HG02840 (cell line): ENCODE data around the gene CS.

Experiments
- ATAC-seq: cut with Tn5 transposase; IDR thresholded peaks from one replicate; pipeline ENCODE4 v1.9.1; 2021; ENCODE audit warnings: mild to moderate bottlenecking, moderate library complexity, moderate number of reproducible peaks; ENCODE audit not compliant: unreplicated experiment, low FRiP score

CS gene

DNA sequence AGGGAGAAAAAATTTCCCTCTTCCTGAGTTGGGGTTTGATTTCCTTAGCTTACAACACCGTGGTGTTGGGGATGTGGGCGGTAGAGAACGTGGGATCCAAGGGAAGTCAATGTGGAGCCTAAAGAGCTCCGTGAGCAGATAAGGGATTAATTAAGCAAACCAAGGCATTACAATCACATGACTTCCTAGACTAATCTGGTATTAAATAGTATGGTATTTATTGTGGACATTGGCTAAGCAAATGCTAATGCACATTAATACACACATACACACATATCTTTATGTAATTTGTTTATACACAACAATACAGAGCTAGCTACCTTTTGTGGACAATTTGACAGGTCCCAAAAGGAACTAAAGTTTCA lies 77.6 kb downstream of the CS start:
- ATAC-seq: no peak

- peak; percentile 82 for ATAC-seq
Observed at GRCh38 chr12:56221757-56222530, 78.2 kb downstream of the CS start, which contains the start of gene RNF41. Gene RNF41 (minus strand): TSS chr12:56221922. CDS start chr12:56214047, 7,875 bp downstream.
